HTERT RPE-1 (cell line): ENCODE measurements around the gene TAF7.
"Not testable (repeated sequence)": the region's sequence is repeated elsewhere in the genome, so short reads cannot be mapped to it uniquely, and the experiment has no call there.

Experiments used
- in situ Hi-C: fragments of 300-500 bp; cut with MboI; formaldehyde crosslinking; loops from 4 replicates; pipeline ENCODE4 v1.14.3; 2020; ENCODE audit warnings: low sequenced_read_pairs

The TAF7 gene

GRCh38 chr5:141340781-141341354 lies 20.3 kb upstream of the TAF7 start:
- in situ Hi-C loops = not testable (repeated sequence)

- in situ Hi-C loops = no loop called here
These were observed 18.1 kb upstream of the TAF7 start, which contains the start of gene PCDHGA2 for GRCh38 chr5:141338538-141339306. Gene PCDHGA2, plus strand, starts transcription at chr5:141338760.

GRCh38 chr5:141332571-141332970 lies 12.0 kb upstream of the TAF7 start:
- in situ Hi-C loops = not testable (repeated sequence)

- in situ Hi-C loops = no loop called here
These were observed 9.9 kb upstream of the TAF7 start, which contains the start of gene PCDHGA1 for GRCh38 chr5:141330299-141331080. Gene PCDHGA1, plus strand, starts transcription at chr5:141330514.

GRCh38 chr5:141328231-141328630 lies 7.6 kb upstream of the TAF7 start:
- in situ Hi-C loops = no loop called here

GRCh38 chr5:141326088-141326854 lies 5.7 kb upstream of the TAF7 start:
- in situ Hi-C loops = no loop called here

- in situ Hi-C loops = no loop called here
These were observed 1.7 kb upstream of the TAF7 start for GRCh38 chr5:141322261-141322660.

GRCh38 chr5:141319699-141320098 lies 885 bp downstream of the TAF7 start:
- in situ Hi-C loops = no loop called here

- in situ Hi-C loops = no loop called here
These were observed 1.4 kb downstream of the TAF7 start for GRCh38 chr5:141319202-141319601.

- in situ Hi-C loops = not testable (repeated sequence)
These were observed 3.6 kb downstream of the TAF7 start for GRCh38 chr5:141316963-141317362.

- in situ Hi-C loops = no loop called here
These were observed 6.9 kb downstream of the TAF7 start for GRCh38 chr5:141313711-141314110.

- in situ Hi-C loops = no loop called here
These were observed 14.0 kb downstream of the TAF7 start for GRCh38 chr5:141306630-141307029.

GRCh38 chr5:141303756-141304155 lies 16.8 kb downstream of the TAF7 start, which contains the start of gene SLC25A2:
Gene SLC25A2, minus strand, starts transcription at chr5:141304049. Its CDS starts 184 bp downstream, at chr5:141303865.
- in situ Hi-C loops = no loop called here

GRCh38 chr5:141298376-141298775 lies 22.2 kb downstream of the TAF7 start:
- in situ Hi-C loops = no loop called here

- in situ Hi-C loops = no loop called here
These were observed 47.7 kb downstream of the TAF7 start for GRCh38 chr5:141272906-141273305.

GRCh38 chr5:141269195-141269594 lies 51.4 kb downstream of the TAF7 start:
- in situ Hi-C loops = no loop called here
